Measurements from ENCODE around the gene TNRC18.

The TNRC18 gene

DNA sequence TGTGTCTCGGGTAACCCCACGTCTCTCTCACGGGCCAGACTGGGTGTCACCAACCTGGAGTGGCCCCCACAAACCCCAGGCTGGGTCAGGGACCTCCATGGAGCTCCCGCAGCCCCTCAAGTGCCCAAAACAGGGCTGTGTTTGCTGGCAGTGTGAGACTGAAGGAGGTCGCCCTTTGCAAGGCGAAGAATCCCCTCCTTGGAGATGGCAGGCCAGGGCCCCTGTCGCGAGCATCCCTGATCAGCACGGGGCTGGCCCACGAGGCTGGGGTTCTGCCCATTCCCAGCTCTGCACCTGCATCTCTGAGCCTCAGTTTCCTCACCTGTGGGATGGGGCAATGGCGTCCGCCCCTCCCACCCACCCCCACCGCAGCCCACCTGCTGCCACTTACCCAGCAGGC is 78.5 kb downstream of the TNRC18 start:
- TF ChIP-seq, protein P1, sequence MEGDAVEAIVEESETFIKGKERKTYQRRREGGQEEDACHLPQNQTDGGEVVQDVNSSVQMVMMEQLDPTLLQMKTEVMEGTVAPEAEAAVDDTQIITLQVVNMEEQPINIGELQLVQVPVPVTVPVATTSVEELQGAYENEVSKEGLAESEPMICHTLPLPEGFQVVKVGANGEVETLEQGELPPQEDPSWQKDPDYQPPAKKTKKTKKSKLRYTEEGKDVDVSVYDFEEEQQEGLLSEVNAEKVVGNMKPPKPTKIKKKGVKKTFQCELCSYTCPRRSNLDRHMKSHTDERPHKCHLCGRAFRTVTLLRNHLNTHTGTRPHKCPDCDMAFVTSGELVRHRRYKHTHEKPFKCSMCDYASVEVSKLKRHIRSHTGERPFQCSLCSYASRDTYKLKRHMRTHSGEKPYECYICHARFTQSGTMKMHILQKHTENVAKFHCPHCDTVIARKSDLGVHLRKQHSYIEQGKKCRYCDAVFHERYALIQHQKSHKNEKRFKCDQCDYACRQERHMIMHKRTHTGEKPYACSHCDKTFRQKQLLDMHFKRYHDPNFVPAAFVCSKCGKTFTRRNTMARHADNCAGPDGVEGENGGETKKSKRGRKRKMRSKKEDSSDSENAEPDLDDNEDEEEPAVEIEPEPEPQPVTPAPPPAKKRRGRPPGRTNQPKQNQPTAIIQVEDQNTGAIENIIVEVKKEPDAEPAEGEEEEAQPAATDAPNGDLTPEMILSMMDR (IDR thresholded peaks at IDR 0.05; ENCODE audit: control insufficient read depth, extremely low read depth, insufficient read depth) = no peak
- H3K4me3 ChIP-seq (ENCODE audit: low read depth, low read length) = no peak overlapping the region
- DNase-seq (ENCODE audit: low read depth) = no peak

DNA sequence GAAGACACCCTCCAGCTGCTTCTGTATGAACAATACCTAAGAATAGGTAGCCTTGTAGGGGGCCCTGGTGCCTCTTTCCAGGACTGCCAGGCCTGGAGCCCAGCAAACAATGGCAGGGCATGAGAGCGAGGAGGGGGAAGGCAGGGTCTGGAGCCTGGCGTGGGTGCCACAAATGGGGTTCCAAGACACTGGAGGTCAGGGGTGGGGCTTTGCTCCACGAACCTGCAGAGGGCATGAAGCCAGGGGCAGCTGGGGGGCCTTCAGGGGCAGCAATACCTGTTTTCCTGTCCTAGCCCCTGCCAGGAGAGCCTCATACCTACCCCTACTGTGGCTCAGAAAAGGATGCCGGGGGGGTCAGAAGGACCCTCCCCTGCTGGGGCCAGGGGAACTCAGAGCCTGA is 79.3 kb downstream of the TNRC18 start:
- no peak for DNase-seq (ENCODE audit: low read depth)
- TF ChIP-seq, protein P1 (IDR thresholded peaks at IDR 0.05; ENCODE audit: control insufficient read depth, extremely low read depth, insufficient read depth) = no peak

DNA sequence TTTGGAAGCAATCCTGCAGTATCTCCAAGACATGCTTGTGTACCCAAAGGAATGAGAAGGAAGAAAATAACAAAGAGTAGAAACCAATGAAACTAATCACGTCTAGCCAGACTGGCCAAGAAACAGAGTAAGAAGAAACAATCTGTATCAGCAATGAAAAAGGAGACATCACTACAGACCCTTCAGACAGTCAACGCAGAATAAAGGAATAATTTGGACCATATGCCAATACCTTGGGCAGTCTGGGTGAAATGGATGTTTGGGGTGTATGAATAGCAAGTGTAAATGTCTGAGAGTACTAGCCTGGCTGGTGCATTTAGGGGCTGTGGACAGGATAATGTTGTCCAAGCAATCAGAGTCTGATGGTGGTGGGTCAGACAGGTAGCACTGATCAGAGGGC is 79.8 kb downstream of the TNRC18 start:
- DNase-seq (ENCODE audit: low read depth) = no peak
- TF ChIP-seq, protein P1 (IDR thresholded peaks at IDR 0.05; ENCODE audit: control insufficient read depth, extremely low read depth, insufficient read depth) = no peak
- H3K4me3 ChIP-seq (ENCODE audit: low read depth, low read length) = no peak overlapping the region

More for the DNA sequence above, 79.3 kb downstream of the TNRC18 start:
- H3K4me3 ChIP-seq (ENCODE audit: low read depth, low read length) = no peak overlapping the region

DNA sequence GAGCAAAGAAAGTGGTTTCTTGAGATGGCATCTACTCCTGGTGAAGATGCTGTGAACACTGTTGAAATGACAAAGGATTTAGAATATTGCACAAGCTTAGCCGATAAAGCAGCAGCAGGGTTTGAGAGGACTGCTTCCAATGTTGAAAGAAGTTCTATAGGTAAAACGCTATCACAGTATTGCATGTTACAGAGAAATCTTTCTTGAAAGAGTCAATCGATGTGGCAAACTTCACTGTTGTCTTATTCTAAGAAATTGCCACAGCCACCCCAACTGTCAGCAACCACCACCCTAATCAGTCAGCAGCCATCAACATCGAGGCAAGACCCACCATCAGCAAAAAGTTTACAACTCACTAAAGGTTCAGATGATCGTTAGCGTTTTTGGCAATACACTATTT is 81.0 kb downstream of the TNRC18 start:
- TF ChIP-seq, protein P1 (IDR thresholded peaks at IDR 0.05; ENCODE audit: control insufficient read depth, extremely low read depth, insufficient read depth) = no peak
- H3K4me3 ChIP-seq (ENCODE audit: low read depth, low read length) = no peak overlapping the region
- no peak for DNase-seq (ENCODE audit: low read depth)

DNA sequence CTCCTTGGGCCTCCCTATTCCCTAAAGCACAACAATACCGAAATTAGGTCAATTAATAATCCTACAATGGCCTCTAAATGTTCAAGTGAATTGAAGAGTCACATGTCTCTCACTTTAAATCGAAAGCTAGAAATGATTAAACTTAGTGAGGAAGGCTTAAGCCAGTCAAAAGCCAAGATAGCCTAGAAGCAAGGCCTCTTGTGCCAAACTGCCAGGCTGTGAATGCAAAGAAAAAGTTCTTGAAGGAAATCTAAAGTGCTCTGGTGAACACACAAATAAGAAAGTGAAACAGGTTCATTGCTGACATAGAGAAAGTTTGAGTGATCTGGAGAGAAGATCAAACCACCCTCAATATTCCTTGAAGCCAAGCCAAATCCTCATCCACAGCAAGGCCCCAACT is 83.7 kb downstream of the TNRC18 start:
- H3K4me3 ChIP-seq (ENCODE audit: low read depth, low read length) = no peak overlapping the region
- DNase-seq (ENCODE audit: low read depth) = no peak
- TF ChIP-seq, protein P1 (IDR thresholded peaks at IDR 0.05; ENCODE audit: control insufficient read depth, extremely low read depth, insufficient read depth) = no peak

DNA sequence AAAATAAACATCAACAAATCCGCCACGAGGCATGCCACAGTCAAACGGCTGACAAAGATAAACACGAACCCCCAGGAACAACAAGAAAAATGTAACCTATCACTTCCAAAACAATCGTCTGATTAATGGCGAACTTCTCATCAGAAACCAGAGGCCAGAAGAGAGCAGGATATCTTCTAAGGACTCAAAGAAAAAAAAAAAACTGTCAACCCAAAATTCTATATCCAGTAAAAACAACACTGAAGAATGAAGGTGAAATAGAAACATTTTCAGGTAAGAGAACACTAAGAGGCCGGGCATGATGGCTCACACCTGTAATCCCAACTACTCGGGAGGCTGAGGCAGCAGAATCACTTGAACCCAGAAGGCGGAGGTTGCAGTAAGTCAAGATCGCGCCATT is 86.6 kb downstream of the TNRC18 start:
- DNase-seq (ENCODE audit: low read depth) = no peak
- H3K4me3 ChIP-seq (ENCODE audit: low read depth, low read length) = no peak overlapping the region
- TF ChIP-seq, protein P1 (IDR thresholded peaks at IDR 0.05; ENCODE audit: control insufficient read depth, extremely low read depth, insufficient read depth) = no peak

DNA sequence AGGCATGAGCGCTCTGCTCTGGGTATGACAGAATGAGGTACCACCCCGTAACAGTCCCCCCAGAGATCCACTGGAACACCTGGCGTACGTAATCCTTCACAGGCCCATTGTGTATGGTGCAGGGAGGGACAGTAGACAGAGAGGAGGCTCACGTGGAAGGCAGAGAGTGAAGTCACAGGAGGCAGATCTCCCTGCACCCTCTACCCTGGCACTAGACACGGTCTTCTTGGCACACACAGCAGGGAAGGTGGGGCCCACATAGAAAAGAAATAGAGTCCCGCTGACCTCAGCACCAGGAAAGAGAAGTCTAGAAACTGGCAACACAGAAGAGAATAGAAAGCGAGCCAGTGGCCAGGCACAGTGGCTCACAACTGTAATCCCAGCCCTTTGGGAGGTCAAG is 89.0 kb downstream of the TNRC18 start:
- no peak overlapping the region for H3K4me3 ChIP-seq (ENCODE audit: low read depth, low read length)
- DNase-seq (ENCODE audit: low read depth) = no peak
- TF ChIP-seq, protein P1 (IDR thresholded peaks at IDR 0.05; ENCODE audit: control insufficient read depth, extremely low read depth, insufficient read depth) = no peak

All from LNCaP clone FGC (cell line).